SK-N-DZ (cell line): ENCODE results near the gene PKM. TPM values are rescaled to one million over a fixed set of nuclear protein-coding genes. Genes with fewer than 3 reads are reported as not detected.
"Not testable (repeated sequence)": the region's sequence is repeated elsewhere in the genome, so short reads cannot be mapped to it uniquely, and the experiment has no call there.

Source experiments
- DNase-seq: peaks from one replicate; pipeline ENCODE4 v3.0.0-alpha.2; 2015; ENCODE audit warnings: low spot score
- polyA plus RNA-seq, 2 experiments: library from polyadenylated mRNA; depleted of rRNA; stranded (reverse); fragments of >200 nt; gene quantifications; 2 replicates each; pipeline ENCODE4 v1.2.3, GENCODE V29; 2014

The PKM gene
- 973 and 1,108 TPM in 2 replicates for polyA plus RNA-seq (2014; cell fraction: cytosol; rRNA removed)
- 738 and 804 TPM in 2 replicates for polyA plus RNA-seq (2014; cell fraction: nucleus; rRNA removed)

DNA sequence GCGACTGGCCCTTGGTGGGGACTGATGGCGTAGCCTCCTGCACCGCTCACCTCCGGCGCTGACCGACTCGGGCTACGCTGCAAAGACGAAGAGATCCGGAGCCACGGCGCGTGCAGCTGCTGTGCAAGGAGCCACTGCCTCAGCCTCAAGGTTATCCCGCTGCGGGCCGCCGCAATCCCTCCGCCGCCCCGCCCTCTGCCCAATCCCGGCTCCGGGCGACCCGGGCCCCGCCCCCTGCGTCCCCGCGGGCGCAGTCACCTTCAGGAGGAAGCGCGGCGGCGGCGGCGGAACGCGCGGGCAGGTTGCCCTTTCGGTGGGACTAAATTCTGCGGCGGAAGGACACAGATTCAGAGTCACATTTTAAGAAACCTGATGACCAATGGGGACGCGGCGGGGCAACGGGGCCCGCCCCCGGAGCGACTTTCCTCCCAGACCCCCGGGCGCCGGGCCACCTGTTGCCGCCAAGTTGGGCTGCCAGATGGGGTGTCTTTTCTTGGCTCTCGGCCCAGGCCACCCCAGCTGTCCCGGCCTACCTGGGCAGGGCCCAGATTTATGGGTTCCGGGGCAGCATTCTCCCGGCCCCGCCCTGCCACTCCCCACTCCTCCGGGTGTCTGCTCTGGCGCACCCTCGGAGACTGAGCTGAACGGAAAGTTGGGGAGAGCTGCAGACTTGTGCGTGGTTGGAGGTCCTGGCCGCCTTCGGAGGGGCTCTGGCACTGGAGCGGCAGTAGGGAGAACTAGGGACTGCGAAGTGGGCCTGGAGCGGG lies at the start of gene PKM:
PKM (minus strand) TSS at position 125 of the 767 bp plus-strand sequence. CDS start 12,093 bp downstream, outside the sequence.
- DNase-seq: peak; percentile 99

DNA sequence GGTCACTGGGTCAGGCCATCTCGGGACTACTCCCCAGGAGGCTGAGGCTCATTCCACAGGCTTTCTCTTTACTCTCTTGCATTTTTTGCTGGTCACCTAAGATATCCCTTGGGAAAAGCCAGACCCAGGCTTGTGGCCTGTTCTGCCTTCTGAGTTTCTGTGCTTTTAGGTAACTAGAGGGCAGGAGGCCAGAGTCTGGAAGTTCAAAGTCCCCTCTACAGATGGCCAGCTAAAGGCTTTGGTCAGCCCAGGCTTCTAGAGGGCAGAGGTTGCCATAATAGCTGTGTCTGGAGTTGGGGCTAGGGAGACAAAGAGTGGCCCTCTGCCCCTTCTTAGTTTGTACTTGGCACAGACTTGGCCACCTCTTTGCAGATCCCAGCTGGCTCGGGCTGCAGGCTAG lies 49.8 kb upstream of the PKM start:
- no peak for DNase-seq

DNA sequence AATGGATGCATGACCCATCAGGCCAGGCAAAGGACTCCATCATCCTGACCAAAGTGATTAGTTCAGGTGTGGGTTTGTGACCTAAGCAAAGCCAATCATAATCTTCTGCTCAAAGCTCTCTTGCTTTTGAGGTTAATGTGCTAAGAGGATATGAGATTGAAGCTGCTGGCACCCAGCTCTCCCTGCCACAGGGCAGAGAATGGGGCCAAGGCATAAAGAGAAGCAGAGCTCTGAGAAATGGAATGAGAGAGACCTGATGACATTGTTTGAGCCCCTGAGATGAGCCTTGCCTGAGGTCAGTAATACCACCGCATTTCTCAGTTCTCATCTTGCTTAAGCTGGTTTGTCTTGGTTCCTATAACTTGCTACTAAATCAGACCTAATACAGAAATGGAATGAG lies 47.7 kb upstream of the PKM start:
- DNase-seq: no peak

DNA sequence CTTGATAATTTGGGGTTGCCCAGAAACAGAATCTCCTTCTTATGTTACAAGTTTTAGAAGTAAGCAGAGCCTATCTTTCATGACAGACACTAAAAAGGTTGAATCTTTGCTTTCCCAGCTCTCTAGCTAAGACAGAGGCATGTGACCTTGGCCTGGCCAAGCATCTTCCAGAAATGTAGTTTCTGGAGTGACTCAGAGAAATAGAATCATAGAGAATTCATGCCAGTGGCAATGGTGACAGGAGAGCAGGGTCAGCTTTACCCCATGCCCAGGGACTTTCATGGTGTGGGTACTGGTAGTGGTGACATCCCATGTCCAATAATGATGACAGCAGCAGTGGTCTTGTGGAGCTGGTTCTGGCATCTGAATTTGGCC lies 45.3 kb upstream of the PKM start:
- DNase-seq: no peak

DNA sequence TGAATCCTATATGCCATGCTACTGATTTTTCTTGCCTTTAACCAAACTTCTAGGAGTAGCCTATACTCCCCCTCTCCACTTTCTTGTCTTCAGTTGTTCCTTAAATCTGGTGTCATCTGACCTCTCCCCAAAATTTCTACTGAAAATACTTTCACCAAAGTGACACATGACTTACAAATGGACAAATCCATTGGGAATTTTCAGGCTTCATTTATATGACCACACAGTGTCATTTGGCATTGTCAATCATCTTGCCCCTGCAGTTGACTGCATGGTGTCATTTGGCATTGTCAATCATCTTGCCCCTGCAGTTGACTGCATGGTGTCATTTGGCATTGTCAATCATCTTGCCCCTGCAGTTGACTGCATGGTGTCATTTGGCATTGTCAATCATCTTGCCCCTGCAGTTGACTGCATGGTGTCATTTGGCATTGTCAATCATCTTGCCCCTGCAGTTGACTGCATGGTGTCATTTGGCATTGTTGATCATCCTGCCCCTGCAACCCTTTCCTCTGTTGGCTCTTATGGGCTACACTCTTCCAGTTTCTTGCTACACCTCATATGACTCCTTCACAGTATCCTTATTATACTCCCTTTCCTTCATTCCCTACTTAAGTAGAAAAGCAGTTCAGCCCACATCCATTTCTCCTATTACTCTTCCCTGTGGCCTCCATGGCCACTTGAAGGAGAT lies 44.8 kb upstream of the PKM start:
- not testable (repeated sequence) for DNase-seq

DNA sequence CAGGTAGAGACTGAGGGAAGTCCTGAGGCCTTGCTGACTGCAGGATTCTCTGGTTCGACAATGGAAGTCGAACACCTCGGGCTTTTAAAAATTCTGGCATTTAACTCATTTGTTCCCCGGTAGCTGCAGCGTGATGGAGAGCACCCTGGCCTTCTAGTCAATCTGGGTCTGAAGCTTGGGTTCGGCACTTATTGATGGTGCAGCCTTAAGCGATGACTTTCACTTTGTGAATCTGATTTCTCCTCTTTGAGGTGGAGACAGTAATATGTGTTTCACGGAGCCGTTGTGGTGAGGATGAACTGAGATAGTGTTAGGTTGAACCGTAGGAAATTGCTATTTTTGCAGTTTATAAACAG lies 42.0 kb upstream of the PKM start:
- no peak for DNase-seq

DNA sequence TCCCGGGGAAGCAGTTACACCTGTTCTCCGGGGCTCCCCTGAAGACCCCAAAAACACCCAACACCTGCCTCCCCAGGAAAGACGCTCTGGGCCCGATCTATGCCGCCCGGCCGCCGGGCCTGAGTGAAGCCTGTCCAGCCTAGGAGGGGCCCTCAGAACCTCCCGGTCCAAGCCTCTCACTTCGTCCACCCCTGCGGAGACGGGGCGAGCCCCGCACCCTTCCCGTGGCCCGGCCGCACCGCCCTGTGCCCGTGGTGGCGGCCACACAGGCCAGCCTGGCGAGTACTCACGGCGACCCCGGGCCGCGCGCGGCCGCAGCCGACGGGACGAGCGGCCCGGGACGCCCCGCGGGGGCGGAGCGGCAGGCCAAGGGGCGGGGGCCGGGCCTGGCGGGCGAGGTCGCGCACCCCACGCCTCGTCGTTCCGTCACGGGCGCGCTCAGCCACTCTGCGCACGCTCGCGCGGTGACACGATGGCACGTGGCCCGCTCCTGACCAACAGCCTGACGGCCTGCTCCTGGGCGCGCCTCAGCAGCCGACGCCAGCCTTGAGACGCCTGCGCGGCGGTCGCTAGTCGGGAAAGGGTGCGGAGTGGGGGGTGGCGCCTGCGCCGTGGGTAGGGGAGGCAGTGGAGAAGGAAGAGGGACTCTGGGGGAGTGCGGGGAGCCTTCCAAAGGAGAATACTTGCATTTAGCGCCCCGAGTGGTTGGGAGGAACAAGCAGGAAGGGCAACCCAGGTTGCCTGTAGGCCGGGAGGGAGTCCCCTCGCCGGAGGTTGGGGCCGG lies 41.4 kb upstream of the PKM start, which contains the start of gene PARP6:
PARP6 (minus strand) TSS at position 342 of the 784 bp plus-strand sequence. CDS start 5,077 bp downstream, outside the sequence.
- peak; percentile 98 for DNase-seq

DNA sequence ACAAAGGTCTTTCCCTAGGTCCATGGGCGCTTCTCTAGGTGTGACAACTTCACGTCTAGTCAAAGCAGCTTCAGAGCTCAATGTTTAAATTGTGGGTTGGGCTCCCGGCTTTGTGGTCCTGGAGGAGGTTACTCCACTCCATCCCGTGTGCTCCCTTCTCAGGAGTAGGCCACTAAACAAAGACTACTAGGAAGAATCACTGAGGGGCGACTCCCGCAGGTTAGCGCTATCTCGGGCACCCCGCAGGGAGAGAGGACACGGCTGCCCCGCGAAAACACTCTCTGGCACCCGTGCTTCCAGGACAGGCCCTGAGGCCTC lies 40.9 kb upstream of the PKM start:
- DNase-seq: no peak

DNA sequence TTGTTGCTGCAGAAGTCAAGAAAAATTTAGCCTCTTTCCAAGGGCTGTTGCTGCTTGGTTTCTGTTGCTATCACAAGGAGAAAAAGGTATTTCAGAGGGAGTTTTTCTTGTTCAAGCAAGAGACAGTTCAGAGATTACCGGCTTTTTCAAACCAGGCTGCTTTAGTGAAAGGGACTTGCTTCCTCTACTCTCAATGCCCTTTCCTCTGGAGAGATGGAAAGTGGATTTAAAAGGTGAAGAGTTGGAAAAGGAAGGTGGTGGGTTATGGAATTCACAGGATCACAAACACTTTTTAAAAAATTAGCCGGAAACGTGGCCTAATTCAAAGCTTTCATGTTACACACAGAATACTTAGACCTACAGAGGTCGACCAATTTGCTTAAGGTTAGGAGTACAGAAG lies 40.2 kb upstream of the PKM start:
- no peak for DNase-seq

DNA sequence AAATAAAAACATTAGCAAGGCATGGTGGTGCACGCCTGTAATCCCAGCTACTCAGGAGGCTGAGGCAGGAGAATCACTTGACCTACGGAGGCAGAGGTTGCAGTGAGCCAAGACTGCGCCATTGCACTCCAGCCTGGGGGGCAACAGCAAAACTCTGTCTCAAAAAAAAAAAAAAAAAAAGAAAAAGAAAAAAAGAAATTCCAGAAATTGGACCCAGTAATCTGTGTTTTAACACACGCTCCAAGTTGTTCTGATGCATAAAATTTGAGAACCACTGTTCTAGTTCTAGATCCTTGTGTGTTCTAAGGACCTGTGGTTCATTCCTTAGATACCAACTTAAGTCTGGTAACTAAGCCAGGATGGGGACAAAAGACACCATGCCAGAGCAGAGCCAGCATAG lies 38.7 kb upstream of the PKM start:
- no peak for DNase-seq

DNA sequence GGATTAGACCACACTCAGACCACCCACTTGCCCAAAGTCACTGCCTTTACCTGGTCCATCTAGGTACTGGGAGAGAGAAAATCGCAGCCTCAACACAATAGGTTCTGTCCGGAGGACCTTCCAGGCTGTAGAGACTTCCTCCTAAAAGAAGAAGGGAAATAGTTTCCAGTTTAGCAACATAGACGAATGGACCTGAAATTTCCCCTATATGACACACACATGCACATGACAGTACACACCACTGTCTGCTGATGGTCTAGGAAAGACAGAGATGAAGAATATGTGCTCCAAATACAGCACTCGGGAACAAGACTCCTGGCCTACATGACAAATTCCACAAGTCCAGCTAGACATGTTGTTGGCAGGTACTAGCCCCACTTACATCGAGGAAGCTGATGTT lies 34.0 kb upstream of the PKM start:
- DNase-seq: no peak

DNA sequence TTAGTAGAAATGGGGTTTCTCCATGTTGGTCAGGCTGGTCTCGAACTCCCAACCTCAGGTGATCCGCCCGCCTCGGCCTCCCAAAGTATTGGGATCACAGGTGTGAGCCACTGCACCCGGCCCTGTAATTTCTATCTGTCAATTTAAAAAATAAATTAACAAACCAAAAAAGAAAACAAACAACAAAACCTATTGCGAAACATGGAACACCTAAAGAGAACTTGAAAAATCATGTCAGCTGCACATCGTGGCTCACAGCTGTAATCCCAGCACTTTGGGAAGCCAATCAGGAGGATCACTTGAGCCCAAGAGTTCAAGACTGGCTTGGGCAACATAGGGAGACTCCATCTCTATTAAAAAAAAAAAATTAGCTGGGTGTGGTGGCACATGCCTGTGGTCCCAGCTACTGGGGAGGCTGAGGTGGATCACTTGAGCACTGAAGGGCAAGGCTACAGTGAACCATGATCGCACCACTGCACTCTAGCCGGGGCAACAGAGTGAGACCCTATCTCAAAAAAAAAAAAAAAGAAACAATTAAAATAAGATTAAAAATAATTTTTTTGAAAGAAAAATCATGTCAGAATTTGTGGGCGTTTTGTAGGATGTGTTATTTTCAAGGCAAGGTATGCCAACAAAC lies 21.8 kb upstream of the PKM start:
- DNase-seq: no peak

DNA sequence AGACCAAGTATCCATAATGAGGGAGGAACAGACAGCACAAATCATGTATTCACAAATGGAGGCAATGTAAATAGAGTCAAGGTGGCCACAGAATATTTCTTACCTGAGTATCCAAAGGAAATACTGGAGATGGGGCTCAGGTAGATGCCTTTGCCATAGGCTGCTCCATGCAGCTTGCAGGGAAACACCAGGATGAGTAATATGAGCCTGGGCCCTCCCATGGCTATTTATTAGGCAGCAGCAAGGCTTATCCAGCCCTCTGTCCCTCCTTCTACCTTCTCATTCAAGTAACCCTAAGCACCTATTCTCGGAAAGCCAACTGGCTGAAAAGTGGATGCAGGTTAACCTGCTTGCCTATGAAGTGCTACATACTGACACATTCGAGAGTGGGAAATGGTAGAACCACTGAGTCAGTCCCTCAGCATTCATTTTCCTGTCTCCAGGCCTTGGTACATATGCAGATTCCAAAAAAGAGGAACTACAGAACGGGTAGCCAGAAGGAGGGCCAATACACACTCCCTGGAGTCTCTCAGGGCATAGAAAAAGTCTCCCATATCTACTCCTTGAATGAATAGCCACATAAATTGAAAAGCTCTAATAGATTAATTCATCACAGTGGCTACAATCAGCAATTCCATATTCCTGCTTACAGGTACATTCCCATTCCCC lies 18.3 kb upstream of the PKM start:
- DNase-seq: no peak

DNA sequence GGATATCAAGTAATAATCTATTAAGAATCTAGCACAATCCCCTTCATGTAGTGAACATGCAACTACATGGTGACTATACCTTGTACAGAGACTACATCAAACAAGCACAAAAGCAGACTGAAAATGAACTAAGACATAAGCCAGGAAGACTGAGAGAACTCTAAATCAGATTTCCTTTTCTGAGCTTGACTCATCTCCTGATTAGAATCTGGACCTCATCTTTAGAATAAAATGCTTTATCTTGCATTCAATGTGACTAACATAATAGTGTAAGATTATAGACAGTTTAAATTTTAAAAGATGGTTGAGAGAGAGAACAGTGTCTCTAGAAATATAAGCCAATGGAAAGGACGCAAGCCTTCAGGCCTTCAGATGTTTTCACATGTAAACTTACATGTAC lies 17.5 kb upstream of the PKM start:
- DNase-seq: no peak

DNA sequence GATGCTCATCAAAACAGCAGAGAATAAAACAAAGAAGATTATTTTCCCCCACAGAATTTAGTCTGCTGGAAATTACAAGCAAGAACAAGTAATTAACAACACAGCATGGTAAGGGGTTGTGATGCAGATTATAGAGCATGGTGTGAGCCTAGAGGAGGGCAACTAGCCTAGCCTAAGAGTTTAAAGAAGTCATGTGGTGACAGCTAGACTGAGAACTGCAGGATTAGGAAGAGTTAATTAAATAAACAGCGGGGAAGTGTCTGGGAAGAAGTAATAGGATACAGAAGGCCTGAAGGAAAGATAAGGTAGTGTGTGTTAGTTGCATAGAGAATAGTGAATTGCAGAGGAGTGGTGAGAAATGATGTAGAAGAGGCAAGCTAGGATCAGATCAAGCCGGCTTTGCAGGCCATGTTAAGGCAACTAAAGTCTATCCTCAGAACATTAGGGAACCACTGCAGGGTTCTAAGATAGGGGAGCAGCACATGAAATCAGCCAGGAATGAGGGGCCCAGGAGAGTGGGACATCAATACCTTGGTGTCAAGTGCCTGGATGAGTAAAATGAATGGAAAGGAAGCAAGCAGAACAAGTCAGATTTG lies 11.9 kb upstream of the PKM start:
- no peak for DNase-seq

DNA sequence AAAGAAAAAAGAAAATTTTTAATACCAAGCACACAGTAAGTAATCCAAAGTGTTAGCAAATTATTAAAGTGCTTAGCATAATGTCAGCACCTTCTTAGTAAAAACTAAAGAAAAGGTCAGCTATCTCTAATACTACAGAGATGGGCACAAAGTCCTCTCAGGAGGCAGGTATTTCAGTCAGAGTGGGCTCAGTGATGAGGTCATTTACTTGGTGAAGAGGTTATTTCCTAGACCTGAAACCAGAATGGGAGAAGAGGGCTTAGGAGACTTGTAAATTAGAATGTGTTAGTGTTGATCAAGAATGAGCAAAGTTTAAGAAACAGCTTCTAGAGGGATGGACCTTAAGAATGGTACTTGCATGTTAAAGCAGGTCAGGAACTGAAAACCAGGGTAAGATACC lies 8.7 kb upstream of the PKM start:
- DNase-seq: no peak

DNA sequence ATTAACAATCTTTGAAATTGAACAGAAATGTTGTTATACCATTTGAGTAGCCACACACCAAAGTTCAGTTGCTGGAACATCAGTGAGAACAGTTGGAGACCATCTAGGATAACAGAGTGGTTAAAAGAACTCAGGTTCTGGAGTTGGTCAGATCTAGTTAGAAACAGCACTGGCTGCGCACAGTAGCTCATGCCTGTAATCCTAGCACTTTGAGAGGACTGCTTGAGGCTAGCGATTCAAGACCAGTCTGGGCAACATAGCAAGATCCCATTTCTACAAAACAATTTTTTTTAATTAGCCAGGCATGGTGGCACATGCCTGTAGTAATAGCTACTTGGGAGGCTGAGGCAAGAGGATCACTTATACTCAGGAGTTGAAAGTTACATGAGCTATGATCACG lies 7.6 kb upstream of the PKM start:
- no peak for DNase-seq

DNA sequence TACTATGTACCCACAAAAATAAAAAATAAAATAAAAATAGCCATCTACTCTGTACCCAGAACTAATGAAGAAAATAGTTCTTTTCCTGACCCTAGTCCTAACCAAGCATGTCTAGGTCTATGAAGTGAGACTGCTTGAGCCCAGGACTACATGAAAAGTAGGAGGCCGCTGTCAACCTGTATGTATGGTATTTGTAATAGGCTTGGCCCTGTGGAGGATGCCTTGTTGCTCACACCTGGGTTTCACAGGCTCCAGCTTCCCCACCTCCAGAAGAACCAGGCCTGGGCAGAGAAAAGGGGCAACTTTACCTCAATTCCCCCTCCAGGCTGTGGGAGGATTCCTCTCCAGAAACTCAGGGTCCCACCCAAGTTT lies 6.8 kb upstream of the PKM start:
- DNase-seq: no peak

DNA sequence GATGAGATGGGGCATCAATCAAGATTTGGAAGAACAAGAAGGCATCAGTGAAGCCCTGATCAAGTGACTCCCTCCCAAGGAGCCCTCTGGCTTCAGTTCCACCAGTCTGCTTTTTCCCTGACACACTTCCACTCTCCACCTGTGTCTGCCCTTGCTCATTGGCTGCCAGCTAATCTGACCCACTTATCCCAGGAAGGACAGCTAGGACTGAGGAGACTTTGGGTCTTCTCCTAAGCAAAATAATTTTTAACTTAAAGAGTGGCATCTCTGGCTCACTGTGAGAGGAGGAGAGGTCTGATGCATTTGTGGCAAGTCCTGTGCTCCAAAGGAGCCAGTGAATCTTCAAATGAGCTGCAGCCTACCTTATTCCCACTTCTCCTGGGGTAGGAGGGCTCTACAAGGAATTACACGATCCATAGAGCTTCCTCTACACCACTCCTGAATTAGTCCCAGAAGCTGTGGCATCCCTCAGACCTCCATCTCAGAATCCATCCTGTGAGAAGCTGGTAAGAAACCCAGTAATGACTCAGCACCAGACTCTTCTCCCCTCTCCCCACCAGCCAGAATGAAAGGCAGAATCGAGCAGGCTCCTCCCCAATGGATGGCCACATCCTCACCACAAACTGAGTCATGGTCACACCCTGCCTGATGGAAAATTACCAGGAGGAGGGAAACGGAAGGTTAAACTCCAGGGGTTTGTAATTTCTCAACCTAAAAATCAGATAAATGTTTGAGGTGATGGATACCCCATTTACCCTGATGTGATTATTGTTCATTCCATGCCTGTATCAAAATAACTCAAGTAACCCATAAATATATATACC lies 6.3 kb upstream of the PKM start:
- DNase-seq: no peak

DNA sequence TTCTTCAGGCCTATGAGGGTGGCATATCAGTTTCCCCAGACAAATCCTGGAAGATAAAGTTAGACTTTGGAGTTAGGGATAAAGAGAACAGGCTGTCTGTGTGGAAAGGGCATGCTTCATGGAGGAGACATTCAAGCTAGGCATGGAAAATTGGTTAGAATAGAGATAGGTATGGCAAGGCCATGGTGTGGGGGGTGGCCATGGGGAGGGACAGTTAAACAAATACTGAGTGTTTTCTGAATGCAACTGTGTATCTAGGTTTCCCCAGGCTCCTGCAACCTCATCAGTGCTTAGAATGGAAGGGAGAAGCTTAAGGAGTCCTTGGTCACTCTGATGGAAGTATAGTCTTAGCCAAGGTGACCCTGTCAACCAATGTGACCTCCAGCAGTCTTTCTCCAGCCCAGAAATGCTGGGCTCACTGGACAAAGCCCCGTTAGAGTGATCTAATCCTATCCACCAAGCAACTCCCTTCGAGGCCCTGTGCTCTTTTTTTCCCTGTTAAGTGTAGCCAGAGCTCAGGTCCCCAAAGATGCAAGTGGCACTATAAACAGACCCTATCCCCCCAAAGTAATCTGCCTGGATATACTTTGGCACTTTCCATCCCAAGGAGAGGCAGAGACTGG lies 5.5 kb upstream of the PKM start:
- no peak for DNase-seq
